Small intestine (tissue), 16 donors: ENCODE data around the gene NUB1. TPM values are rescaled to one million over a fixed set of nuclear protein-coding genes. Genes with fewer than 3 reads are reported as not detected.
A peak's percentile ranks its signal among the peaks of the same experiment; 100 is the strongest.

Experiments used
- DNase-seq, 2 donors: peaks; one replicate each; pipeline versions ENCODE4 v3.0.0 to v3.0.0-alpha.2; 2013
- FAIRE-seq: peaks from 2 replicates; lab custom pipeline; 2012; peaks lifted over from hg19 to GRCh38; lab: Jason Lieb, UNC
- H3K27ac ChIP-seq, 3 donors: one replicate each; pipeline ENCODE4 v1.5.1; 2013; ENCODE audit warnings: low read length in 2 of 3, mild to moderate bottlenecking in 2 of 3, control low read depth in 1 of 3, inconsistent platforms in 1 of 3, low read depth in 1 of 3, moderate library complexity in 1 of 3
- H3K27me3 ChIP-seq, 3 donors: one replicate each; pipeline ENCODE4 v1.6.1; 2013; ENCODE audit warnings: low read length in 3 of 3, inconsistent platforms in 1 of 3; ENCODE audit not compliant: control insufficient read depth in 3 of 3, insufficient read depth in 3 of 3
- H3K36me3 ChIP-seq, 3 donors: one replicate each; pipeline ENCODE4 v1.6.1; 2013; ENCODE audit warnings: low read length in 3 of 3, inconsistent platforms in 1 of 3, low read depth in 1 of 3, mild to moderate bottlenecking in 1 of 3, moderate library complexity in 1 of 3; ENCODE audit not compliant: control insufficient read depth in 3 of 3, insufficient read depth in 2 of 3
- H3K4me1 ChIP-seq, 3 donors: one replicate each; pipeline ENCODE4 v1.6.1; 2013; ENCODE audit warnings: low read length in 2 of 3, inconsistent platforms in 1 of 3, low read depth in 1 of 3, mild to moderate bottlenecking in 1 of 3, moderate library complexity in 1 of 3; ENCODE audit not compliant: control insufficient read depth in 3 of 3, insufficient read depth in 2 of 3
- H3K4me3 ChIP-seq, 3 donors: one replicate each; pipeline ENCODE4 v1.5.1; 2013; ENCODE audit warnings: low read length in 3 of 3, control low read depth in 1 of 3, inconsistent platforms in 1 of 3, low read depth in 1 of 3, mild to moderate bottlenecking in 1 of 3, moderate library complexity in 1 of 3
- H3K9me3 ChIP-seq, 2 donors: one replicate each; pipeline ENCODE4 v1.6.1; 2013; ENCODE audit warnings: low read depth in 1 of 2, low read length in 1 of 2; ENCODE audit not compliant: control insufficient read depth in 2 of 2, insufficient read depth in 1 of 2
- WGBS, 3 donors: extraction: QIAGEN DNeasy Blood & Tissue Kit; methylation state at CpG; one replicate each; pipeline ENCODE4 v1.1.7; 2013; 5-methylcytosine and 5-hydroxymethylcytosine counted together
- long read RNA-seq, 10 donors: transcript quantifications; one replicate each; lab custom pipeline, GENCODE V29; 2026
- polyA plus RNA-seq, 4 donors: library from polyadenylated mRNA; stranded (reverse) in 3 of 4; unstranded in 1 of 4; fragments of 200-250 nt in 3 of 4; fragments of 120-200 nt in 1 of 4; gene quantifications; one replicate each; pipeline versions ENCODE4 v1.2.1 to v1.2.3, GENCODE V29; 2013
- donor health status: healthy with polysubstance abuse.
- donor health status: control.
- donor health status: control.
- donor health status: Bipolar disorder and iron deficiency.
- donor health status: healthy.

Gene NUB1, protein sequence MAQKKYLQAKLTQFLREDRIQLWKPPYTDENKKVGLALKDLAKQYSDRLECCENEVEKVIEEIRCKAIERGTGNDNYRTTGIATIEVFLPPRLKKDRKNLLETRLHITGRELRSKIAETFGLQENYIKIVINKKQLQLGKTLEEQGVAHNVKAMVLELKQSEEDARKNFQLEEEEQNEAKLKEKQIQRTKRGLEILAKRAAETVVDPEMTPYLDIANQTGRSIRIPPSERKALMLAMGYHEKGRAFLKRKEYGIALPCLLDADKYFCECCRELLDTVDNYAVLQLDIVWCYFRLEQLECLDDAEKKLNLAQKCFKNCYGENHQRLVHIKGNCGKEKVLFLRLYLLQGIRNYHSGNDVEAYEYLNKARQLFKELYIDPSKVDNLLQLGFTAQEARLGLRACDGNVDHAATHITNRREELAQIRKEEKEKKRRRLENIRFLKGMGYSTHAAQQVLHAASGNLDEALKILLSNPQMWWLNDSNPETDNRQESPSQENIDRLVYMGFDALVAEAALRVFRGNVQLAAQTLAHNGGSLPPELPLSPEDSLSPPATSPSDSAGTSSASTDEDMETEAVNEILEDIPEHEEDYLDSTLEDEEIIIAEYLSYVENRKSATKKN
- 10 to 100 TPM; 37.4 to 70.8 (median 56.7) TPM for polyA plus RNA-seq
- long read RNA-seq, donor 1, partial matches to known transcripts, result 58 of 62 reads
- long read RNA-seq, donor 1, other reads (novel, unspliced or antisense), result 0 of 62 reads
- long read RNA-seq, donor 2, partial matches to known transcripts, result 0 of 1 reads
- long read RNA-seq, donor 2, other reads (novel, unspliced or antisense), result 0 of 1 reads
- long read RNA-seq, donor 3, partial matches to known transcripts, result 0 of 1 reads
- long read RNA-seq, donor 3, other reads (novel, unspliced or antisense), result 0 of 1 reads
- long read RNA-seq, donor 4, result 0 reads
- long read RNA-seq, donor 5, partial matches to known transcripts, result 0 of 1 reads
- long read RNA-seq, donor 5, other reads (novel, unspliced or antisense), result 0 of 1 reads
- long read RNA-seq, donor 6, partial matches to known transcripts, result 0 of 2 reads
- long read RNA-seq, donor 6, other reads (novel, unspliced or antisense), result 0 of 2 reads
- long read RNA-seq, donor 7, partial matches to known transcripts, result 0 of 3 reads
- long read RNA-seq, donor 7, other reads (novel, unspliced or antisense), result 0 of 3 reads
- long read RNA-seq, donor 8, result 0 reads
- long read RNA-seq, donor 9, result 0 reads
- long read RNA-seq, donor 10, partial matches to known transcripts, result 18 of 20 reads
- long read RNA-seq, donor 10, other reads (novel, unspliced or antisense), result 0 of 20 reads

DNA sequence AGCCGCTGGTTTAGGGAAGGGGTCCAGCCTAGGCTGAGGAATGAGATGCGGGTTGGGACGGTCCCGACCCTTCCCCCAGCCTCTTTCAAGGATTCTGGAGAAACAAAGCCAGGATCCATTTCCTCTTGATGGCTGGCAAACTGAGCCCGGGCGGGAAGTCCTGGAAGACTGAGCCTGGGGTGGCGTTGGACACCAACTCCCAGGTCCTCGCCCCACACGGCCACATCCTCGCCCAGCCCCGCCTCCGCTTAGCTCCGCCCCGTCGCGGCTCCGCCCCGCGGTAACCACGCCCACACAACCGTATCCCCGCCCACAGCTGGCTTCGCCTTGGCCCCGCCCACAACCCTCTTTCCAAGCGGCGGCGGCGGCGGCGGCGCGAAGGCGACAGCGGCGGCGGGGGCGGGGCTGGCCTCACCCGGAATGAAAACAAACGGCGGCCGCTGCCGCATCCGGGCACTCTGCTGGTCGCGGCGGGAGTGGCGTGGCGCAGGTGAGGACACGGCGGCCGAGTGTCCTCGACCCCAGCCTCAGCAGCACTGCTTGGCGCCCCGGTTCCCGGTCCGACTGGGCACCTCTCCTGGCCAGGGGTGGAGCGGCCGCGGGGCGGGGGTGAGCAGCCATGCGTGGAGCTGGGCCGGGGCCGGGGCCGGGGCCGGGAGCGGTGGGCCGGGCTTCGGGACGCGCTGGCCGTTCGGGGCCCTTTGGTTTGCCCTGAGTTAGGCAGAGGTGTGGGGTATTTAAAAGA lies at the start of gene NUB1:
Gene NUB1 (plus strand): TSS at position 456 of the 745 bp plus-strand sequence. CDS start 3,538 bp downstream, outside the sequence.
- 3 to 4% (median 3%) methylated on average over 70 to 72 of the region's 72 CpGs for WGBS, 3 donors
- Histone ChIP-seq H3K4me3 (peak within 1 kb of the TSS; percentile 74 to 94 (median 86)), H3K9me3 (no peaks in the 10 kb centered on the region), H3K4me1 (peaks cover 3 to 19% (median 4%) of the 10 kb centered on the region in 3 donors), H3K27ac (peak within 1 kb of the TSS; percentile 77 to 93 (median 93)), H3K36me3 (peaks cover 3 to 10% (median 4%) of the 10 kb centered on the region in 3 donors), H3K27me3 (no peaks in the 10 kb centered on the region)
- FAIRE-seq, result no peak
- DNase-seq, result peak; percentile 89 to 95

DNA sequence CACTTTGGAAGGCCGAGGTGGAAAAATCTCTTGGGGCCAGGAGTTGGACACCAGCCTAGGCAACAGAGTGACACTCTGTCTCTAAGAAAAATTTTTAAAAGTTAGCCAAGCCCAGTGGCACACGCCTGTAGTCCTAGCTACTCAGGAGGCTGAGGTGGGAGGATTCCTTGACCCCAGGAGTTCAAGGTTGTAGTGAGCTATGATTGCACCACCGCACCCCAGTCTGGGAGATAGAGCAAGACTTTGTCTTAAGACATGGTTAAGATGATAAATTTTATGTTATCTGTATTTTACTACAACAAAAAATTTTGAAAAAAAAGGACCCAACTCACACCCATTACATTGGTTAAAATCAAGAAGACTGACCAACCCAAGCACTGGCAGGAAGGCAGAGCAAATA lies 48.8 kb upstream of the NUB1 start:
- DNase-seq (no peak), FAIRE-seq (no peak)
- Histone ChIP-seq H3K27me3 (peaks cover 0 to 14% (median 0%) of the 10 kb centered on the region in 3 donors), H3K27ac (no peak overlapping the region), H3K4me3 (no peak overlapping the region), H3K36me3 (no peaks in the 10 kb centered on the region), H3K9me3 (no peaks in the 10 kb centered on the region), H3K4me1 (no peaks in the 10 kb centered on the region)
- WGBS, 3 donors, result 62 to 76% (median 76%) methylated on average over 3 of the region's 3 CpGs

DNA sequence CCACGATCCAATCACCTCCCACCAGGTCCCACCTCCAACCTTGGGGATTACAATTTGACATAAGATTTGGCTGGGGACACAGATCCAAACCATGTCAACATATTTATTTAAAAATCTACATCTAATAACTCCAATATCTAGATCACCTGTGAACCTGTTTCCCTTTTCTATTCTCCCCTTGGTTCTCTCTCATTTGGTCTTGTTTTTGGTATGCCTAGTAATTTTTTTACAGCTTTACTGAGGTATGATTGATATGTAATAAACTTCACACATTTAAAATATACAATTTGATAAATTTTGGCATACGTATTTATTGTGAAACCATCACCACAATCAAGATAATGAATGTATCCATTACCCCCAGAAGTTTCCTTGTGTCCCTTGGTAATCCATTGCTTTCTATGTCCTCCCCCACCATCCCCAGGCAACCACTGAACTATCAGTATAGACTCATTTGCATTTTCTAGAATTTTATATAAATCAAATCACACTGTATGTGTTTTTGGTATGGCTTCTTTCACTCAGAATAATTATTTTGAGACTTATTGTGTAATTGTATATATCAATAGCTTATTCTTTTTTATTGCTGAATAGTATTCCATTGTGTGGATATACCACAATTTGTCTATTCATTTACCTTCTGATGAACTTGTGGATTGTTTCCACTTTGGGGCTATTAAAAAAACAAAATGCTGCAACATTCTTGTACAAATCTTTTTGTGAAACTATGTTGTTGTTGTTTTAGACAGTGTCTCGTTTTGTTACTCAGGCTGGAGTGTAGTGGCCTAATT lies 45.2 kb upstream of the NUB1 start:
- FAIRE-seq, result no peak
- no peak overlapping the region for H3K27ac ChIP-seq

DNA sequence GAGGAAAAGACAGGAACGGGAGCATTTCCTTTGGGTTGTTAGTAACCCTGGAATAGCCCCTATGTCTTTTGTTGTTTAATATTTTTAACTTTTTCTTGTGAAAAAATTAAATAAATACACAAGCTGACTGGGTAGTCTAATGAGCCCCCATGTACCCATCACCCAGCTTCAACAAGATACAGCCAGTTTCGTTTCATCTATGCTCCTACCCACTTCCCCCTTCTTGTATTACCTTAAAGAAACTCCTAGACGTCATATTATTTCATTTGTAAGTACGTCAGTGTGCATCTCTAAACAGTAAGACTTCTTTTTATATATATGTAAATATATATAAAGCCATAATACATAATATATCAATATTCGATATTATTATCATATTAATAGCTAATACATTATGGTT lies 42.8 kb upstream of the NUB1 start:
- FAIRE-seq (no peak), DNase-seq (no peak)
- Histone ChIP-seq H3K9me3 (peaks cover 0 to 3% of the 10 kb centered on the region in 2 donors), H3K27ac (no peak overlapping the region), H3K4me3 (no peak overlapping the region), H3K4me1 (peaks cover 0 to 2% (median 0%) of the 10 kb centered on the region in 3 donors), H3K27me3 (peaks cover 0 to 36% (median 3%) of the 10 kb centered on the region in 3 donors), H3K36me3 (no peaks in the 10 kb centered on the region)
- 46 to 54% (median 47%) methylated on average over 5 of the region's 5 CpGs for WGBS, 3 donors

More for the DNA sequence above, 45.2 kb upstream of the NUB1 start:
- Histone ChIP-seq H3K27me3 (peaks cover 0 to 20% (median 0%) of the 10 kb centered on the region in 3 donors), H3K9me3 (peaks cover 0 to 3% of the 10 kb centered on the region in 2 donors), H3K36me3 (no peaks in the 10 kb centered on the region), H3K4me1 (no peaks in the 10 kb centered on the region), H3K4me3 (no peak overlapping the region)
- 45 to 51% (median 51%) methylated on average over 3 of the region's 3 CpGs for WGBS, 3 donors
- no peak for DNase-seq

DNA sequence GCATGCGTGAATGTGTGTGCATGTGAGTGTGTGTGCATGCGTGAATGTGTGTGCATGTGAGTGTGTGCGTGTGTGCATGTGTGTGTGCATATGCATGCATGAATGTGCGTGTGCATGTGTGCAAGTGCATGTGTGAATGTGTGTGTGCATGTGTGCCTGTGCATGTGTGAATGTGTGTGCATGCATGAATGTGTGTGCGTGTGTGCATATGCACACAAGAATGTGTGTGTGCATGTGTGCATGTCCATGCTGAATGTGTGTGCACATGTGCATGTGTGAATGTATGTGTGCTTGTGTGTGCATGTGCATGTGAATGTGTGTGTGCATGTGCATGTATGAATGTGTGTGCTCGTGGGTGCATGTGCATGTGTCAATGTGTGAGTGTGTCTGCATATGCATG lies 42.1 kb upstream of the NUB1 start:
- peaks cover 0 to 3% of the 10 kb centered on the region in 2 donors for H3K9me3 ChIP-seq
- no peak overlapping the region for H3K4me3 ChIP-seq
- peaks cover 0 to 36% (median 3%) of the 10 kb centered on the region in 3 donors for H3K27me3 ChIP-seq
- WGBS, 3 donors, result 91 to 94% (median 91%) methylated on average over 6 of the region's 6 CpGs
- DNase-seq (no peak), FAIRE-seq (no peak)
- H3K4me1 ChIP-seq, result peaks cover 0 to 2% (median 0%) of the 10 kb centered on the region in 3 donors
- H3K27ac ChIP-seq, result no peak overlapping the region
- no peaks in the 10 kb centered on the region for H3K36me3 ChIP-seq

DNA sequence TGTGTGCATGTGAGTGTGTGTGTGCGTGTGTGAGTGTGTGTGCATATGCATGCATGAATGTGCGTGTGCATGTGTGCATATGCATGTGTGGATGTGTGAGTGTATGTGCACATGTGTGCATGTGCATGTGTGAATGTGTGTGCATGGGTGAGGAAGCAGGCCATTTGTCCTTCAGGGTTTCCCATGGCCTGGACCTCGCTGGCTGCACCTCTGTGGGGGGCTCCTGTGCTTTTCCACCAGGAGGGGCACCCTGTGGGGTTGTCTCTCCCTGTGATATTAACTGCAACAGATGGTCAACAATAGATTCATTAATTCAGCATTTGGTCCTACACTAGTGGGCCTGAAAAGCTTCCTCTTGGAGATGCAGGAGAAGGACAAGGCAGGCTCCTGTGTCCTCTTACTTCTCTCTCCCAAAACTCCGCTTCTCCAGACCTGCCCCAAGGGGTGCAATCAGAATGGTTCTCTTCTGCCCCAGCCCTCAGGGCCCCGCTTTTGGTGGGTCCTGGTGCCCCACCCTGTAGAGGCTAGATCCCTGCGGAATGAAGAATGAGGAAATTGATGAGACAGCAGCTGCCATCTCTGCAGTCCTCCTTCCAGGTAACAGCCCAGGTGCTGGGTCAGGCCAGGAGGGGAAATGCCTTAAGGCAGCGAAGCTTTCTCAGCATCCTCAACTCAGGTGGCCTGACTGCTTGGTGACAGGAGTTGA lies 41.5 kb upstream of the NUB1 start:
- Histone ChIP-seq H3K9me3 (peaks cover 0 to 3% of the 10 kb centered on the region in 2 donors), H3K36me3 (no peaks in the 10 kb centered on the region)
- 80 to 92% (median 87%) methylated on average over 7 of the region's 7 CpGs for WGBS, 3 donors

More for the DNA sequence above, 41.5 kb upstream of the NUB1 start:
- FAIRE-seq (no peak), DNase-seq (no peak)
- peaks cover 0 to 40% (median 3%) of the 10 kb centered on the region in 3 donors for H3K27me3 ChIP-seq
- no peak overlapping the region for H3K27ac ChIP-seq
- H3K4me1 ChIP-seq, result peaks cover 0 to 2% (median 0%) of the 10 kb centered on the region in 3 donors
- H3K4me3 ChIP-seq, result no peak overlapping the region
